H1 (cell line): ENCODE data around the gene RNASE3. TPM values are rescaled to one million over a fixed set of nuclear protein-coding genes. Genes with fewer than 3 reads are reported as not detected.

Experiments
- CTCF ChIA-PET: fragments of 300-600 bp; sonication (Branson Sonifier 250); formaldehyde crosslinking; loops from one replicate; lab custom pipeline; 2021; ENCODE audit not compliant: partially characterized antibody; lab: Charles Lee
- POLR2A ChIA-PET: fragments of 300-600 bp; sonication (Branson Sonifier 250); formaldehyde crosslinking; loops from one replicate; lab custom pipeline; 2021; ENCODE audit warnings: inconsistent platforms; ENCODE audit not compliant: partially characterized antibody; lab: Charles Lee
- DNase-seq, 2 experiments: peaks; one replicate each; pipeline versions ENCODE4 v3.0.0 to v3.0.0-alpha.2; 2010 to 2022; ENCODE audit warnings: low spot score in 2 of 2, low read depth in 1 of 2, mixed read lengths in 1 of 2
- FAIRE-seq: peaks from 2 replicates; lab custom pipeline; 2011; peaks lifted over from hg19 to GRCh38; lab: Jason Lieb, UNC
- H2AFZ ChIP-seq: 2 replicates; pipeline ENCODE4 v1.8.1; 2012; ENCODE audit warnings: low read length, inconsistent platforms
- H2AK5ac ChIP-seq: 2 replicates; pipeline ENCODE4 v1.6.1; 2013; ENCODE audit warnings: low read depth, low read length
- H2BK120ac ChIP-seq: replicated peaks from 2 replicates; pipeline ENCODE3; 2013; ENCODE audit warnings: low read depth, low read length, inconsistent platforms
- H2BK12ac ChIP-seq: 2 replicates; pipeline ENCODE4 v1.6.1; 2013; ENCODE audit warnings: low read depth, low read length
- H2BK15ac ChIP-seq: 2 replicates; pipeline ENCODE4 v1.6.1; 2013; ENCODE audit warnings: low read length
- H2BK20ac ChIP-seq: 2 replicates; pipeline ENCODE4 v1.6.1; 2013; ENCODE audit warnings: low read length
- H2BK5ac ChIP-seq: 2 replicates; pipeline ENCODE4 v1.6.1; 2013; ENCODE audit warnings: low read depth, low read length
- H3K14ac ChIP-seq: 2 replicates; pipeline ENCODE4 v1.6.1; 2013; ENCODE audit warnings: inconsistent platforms; ENCODE audit not compliant: insufficient read length
- H3K18ac ChIP-seq: 2 replicates; pipeline ENCODE4 v1.6.1; 2013; ENCODE audit warnings: low read length; ENCODE audit errors: extremely low read depth
- H3K23ac ChIP-seq: 2 replicates; pipeline ENCODE4 v1.6.1; 2013; ENCODE audit warnings: inconsistent platforms; ENCODE audit not compliant: insufficient read length
- H3K23me2 ChIP-seq: 2 replicates; pipeline ENCODE4 v1.6.1; 2013; ENCODE audit warnings: low read depth, low read length
- H3K27ac ChIP-seq: 2 replicates; pipeline ENCODE4 v1.6.1; 2011; ENCODE audit warnings: low read depth, low read length, inconsistent platforms
- H3K27me3 ChIP-seq, 4 experiments: replicated peaks in 1 of 4; 1 replicate in 1 of 4; 2 replicates in 3 of 4; pipeline versions ENCODE4 v1.6.1 to v1.8.1; 2011 to 2013; ENCODE audit warnings: low read length in 3 of 4, mild to moderate bottlenecking in 3 of 4, inconsistent platforms in 2 of 4, mixed read lengths in 2 of 4, moderate library complexity in 1 of 4; ENCODE audit not compliant: control insufficient read depth in 3 of 4, insufficient read depth in 3 of 4; ENCODE audit errors: extremely low read depth in 1 of 4
- H3K36me3 ChIP-seq, 4 experiments: 2 replicates each; pipeline versions ENCODE4 v1.6.1 to v1.8.1; 2011 to 2013; ENCODE audit warnings: mild to moderate bottlenecking in 4 of 4, low read length in 3 of 4, moderate library complexity in 2 of 4, control low read depth in 1 of 4, inconsistent platforms in 1 of 4; ENCODE audit not compliant: insufficient read depth in 4 of 4, control insufficient read depth in 2 of 4
- H3K4ac ChIP-seq: replicated peaks from 2 replicates; pipeline ENCODE3; 2013; ENCODE audit warnings: low read length, low read depth, mixed read lengths, inconsistent platforms; ENCODE audit not compliant: insufficient read length
- H3K4me1 ChIP-seq, 4 experiments: replicated peaks in 1 of 4; 1 replicate in 1 of 4; 2 replicates in 3 of 4; pipeline versions ENCODE4 v1.6.1 to v1.8.1; 2011 to 2013; ENCODE audit warnings: low read length in 3 of 4, inconsistent platforms in 2 of 4, mixed read lengths in 1 of 4; ENCODE audit not compliant: insufficient read depth in 4 of 4, control insufficient read depth in 3 of 4
- H3K4me2 ChIP-seq, 2 experiments: 2 replicates each; pipeline versions ENCODE4 v1.6.1 to v1.8.1; 2011 to 2013; ENCODE audit warnings: low read depth in 2 of 2, low read length in 2 of 2, control low read depth in 1 of 2, inconsistent platforms in 1 of 2, mild to moderate bottlenecking in 1 of 2; ENCODE audit not compliant: insufficient read depth in 1 of 2
- H3K4me3 ChIP-seq, 4 experiments: fragments of 200-600, 300-600 bp in 1 of 4; sonication (generic), shearing (Covaris generic), sonication (Bioruptor Twin) in 1 of 4; 2 replicates each; pipeline versions ENCODE4 v1.5.1 to v1.8.1; 2011 to 2016; ENCODE audit warnings: low read length in 4 of 4, low read depth in 3 of 4, control low read depth in 2 of 4, inconsistent platforms in 2 of 4, mild to moderate bottlenecking in 2 of 4, mixed read lengths in 1 of 4, moderate library complexity in 1 of 4; ENCODE audit not compliant: insufficient read depth in 2 of 4; ENCODE audit errors: extremely low read depth in 1 of 4
- H3K56ac ChIP-seq: replicated peaks from 2 replicates; pipeline ENCODE3; 2013; ENCODE audit warnings: low read depth, mild to moderate bottlenecking, mixed read lengths, low read length, inconsistent platforms; ENCODE audit not compliant: insufficient read length
- H3K79me1 ChIP-seq: 2 replicates; pipeline ENCODE4 v1.6.1; 2013; ENCODE audit warnings: low read depth, low read length, control low read depth
- H3K79me2 ChIP-seq, 2 experiments: 2 replicates each; pipeline versions ENCODE4 v1.6.1 to v1.8.1; 2012 to 2013; ENCODE audit warnings: low read length in 2 of 2, mild to moderate bottlenecking in 2 of 2, inconsistent platforms in 1 of 2; ENCODE audit not compliant: insufficient read depth in 2 of 2, control insufficient read depth in 1 of 2
- H3K9ac ChIP-seq, 4 experiments: replicated peaks in 1 of 4; 1 replicate in 1 of 4; 2 replicates in 3 of 4; pipeline versions ENCODE4 v1.6.1 to v1.8.1; 2011 to 2013; ENCODE audit warnings: low read depth in 3 of 4, low read length in 3 of 4, control low read depth in 2 of 4, mild to moderate bottlenecking in 2 of 4, moderate library complexity in 2 of 4, inconsistent platforms in 1 of 4; ENCODE audit errors: extremely low read depth in 1 of 4
- H3K9me3 ChIP-seq, 2 experiments: 2 replicates each; pipeline versions ENCODE4 v1.6.1 to v1.8.1; 2012 to 2013; ENCODE audit warnings: mild to moderate bottlenecking in 2 of 2, moderate library complexity in 2 of 2, control low read depth in 1 of 2, inconsistent platforms in 1 of 2, low read depth in 1 of 2, low read length in 1 of 2, mixed read lengths in 1 of 2; ENCODE audit not compliant: insufficient read depth in 2 of 2
- H4K20me1 ChIP-seq, 2 experiments: replicated peaks in 1 of 2; 2 replicates each; pipeline versions ENCODE3 to v1.8.1; 2011 to 2013; ENCODE audit warnings: inconsistent platforms in 2 of 2, low read length in 2 of 2, mild to moderate bottlenecking in 1 of 2; ENCODE audit not compliant: insufficient read depth in 2 of 2, control insufficient read depth in 1 of 2
- H4K5ac ChIP-seq: 2 replicates; pipeline ENCODE4 v1.6.1; 2013; ENCODE audit warnings: low read length, low read depth, mixed read lengths, inconsistent platforms; ENCODE audit not compliant: insufficient read length
- H4K8ac ChIP-seq: 2 replicates; pipeline ENCODE4 v1.8.0; 2013; ENCODE audit warnings: mild to moderate bottlenecking, moderate library complexity, low read length, inconsistent platforms; ENCODE audit not compliant: insufficient read depth; ENCODE audit errors: extremely low read depth
- H4K91ac ChIP-seq: replicated peaks from 2 replicates; pipeline ENCODE3; 2013; ENCODE audit warnings: low read length, mixed read lengths, inconsistent platforms; ENCODE audit not compliant: insufficient read length
- ASH2L ChIP-seq: fragments of 200-600, 300-600 bp; sonication (generic); IDR thresholded peaks from one replicate; pipeline ENCODE4 v1.7.1; 2017; ENCODE audit warnings: low read length
- CHD1 ChIP-seq: IDR thresholded peaks from 2 replicates; pipeline ENCODE4 v1.6.1; 2012; ENCODE audit warnings: low read depth, low read length, improper control_type of control experiment
- CREB1 ChIP-seq: IDR thresholded peaks from 2 replicates; pipeline ENCODE4 v1.6.1; 2012; ENCODE audit warnings: inconsistent platforms
- EGR1 ChIP-seq: IDR thresholded peaks from 2 replicates; pipeline ENCODE4 v1.6.1; 2011; ENCODE audit warnings: low read depth, low read length, borderline replicate concordance
- HDAC2 ChIP-seq, 2 experiments: fragments of 300-600 bp in 1 of 2; sonication (generic) in 1 of 2; IDR thresholded peaks; 2 replicates each; pipeline ENCODE4 v1.6.1; 2011 to 2012; ENCODE audit warnings: low read depth in 2 of 2, low read length in 2 of 2, mild to moderate bottlenecking in 2 of 2, moderate library complexity in 2 of 2, borderline replicate concordance in 1 of 2, inconsistent platforms in 1 of 2
- JUND ChIP-seq: IDR thresholded peaks from 2 replicates; pipeline ENCODE4 v1.6.1; 2011; ENCODE audit warnings: mild to moderate bottlenecking, improper control_type of control experiment, low read length
- KDM1A ChIP-seq: fragments of 200-600, 300-600 bp; sonication (generic); IDR thresholded peaks from 2 replicates; pipeline ENCODE4 v1.7.1; 2016; ENCODE audit warnings: mild to moderate bottlenecking, low read length, borderline replicate concordance
- KDM5A ChIP-seq: fragments of 200-600 bp; IDR thresholded peaks from 2 replicates; pipeline ENCODE4 v1.7.1; 2012; ENCODE audit warnings: mild to moderate bottlenecking, low read length, inconsistent platforms, mixed read lengths
- MAFK ChIP-seq: IDR thresholded peaks from 2 replicates; pipeline ENCODE4 v1.6.1; 2012; ENCODE audit warnings: low read depth, mild to moderate bottlenecking, improper control_type of control experiment, low read length
- POLR2A ChIP-seq, 2 experiments: IDR thresholded peaks; 1 replicate in 1 of 2; 2 replicates in 1 of 2; pipeline ENCODE4 v1.6.1; 2011; ENCODE audit warnings: low read depth in 2 of 2, low read length in 2 of 2, mild to moderate bottlenecking in 2 of 2; ENCODE audit errors: control extremely low read depth in 1 of 2
- POLR2AphosphoS5 ChIP-seq: IDR thresholded peaks from 2 replicates; pipeline ENCODE4 v1.6.1; 2011; ENCODE audit warnings: low read depth, low read length
- RBBP5 ChIP-seq: IDR thresholded peaks from 2 replicates; pipeline ENCODE4 v1.7.1; 2012; ENCODE audit warnings: low read depth, mild to moderate bottlenecking, inconsistent platforms, low read length, moderate library complexity, borderline replicate concordance
- SIN3A ChIP-seq, 2 experiments: IDR thresholded peaks in 1 of 2; conservative IDR thresholded peaks in 1 of 2; 2 replicates each; pipeline ENCODE4 v1.6.1; 2011 to 2012; ENCODE audit warnings: low read length in 2 of 2, improper control_type of control experiment in 1 of 2, low read depth in 1 of 2, mild to moderate bottlenecking in 1 of 2
- SUZ12 ChIP-seq: fragments of 200-600 bp; sonication (generic); IDR thresholded peaks from 2 replicates; pipeline ENCODE4 v1.6.1; 2012; ENCODE audit warnings: mild to moderate bottlenecking, inconsistent platforms, low read length, moderate library complexity, mixed read lengths
- YY1 ChIP-seq: IDR thresholded peaks from 2 replicates; pipeline ENCODE4 v1.6.1; 2011; ENCODE audit warnings: low read depth, mild to moderate bottlenecking, low read length
- ZNF274 ChIP-seq: IDR thresholded peaks from 2 replicates; pipeline ENCODE4 v1.7.0; 2012; ENCODE audit warnings: low read length, borderline replicate concordance; ENCODE audit errors: extremely low read depth
- polyA plus RNA-seq, 7 experiments: library from polyadenylated mRNA; depleted of rRNA in 3 of 7; stranded (reverse) in 5 of 7; unstranded in 2 of 7; fragments of >200 nt in 5 of 7; fragments of 200-250 nt in 2 of 7; gene quantifications; 1 replicate in 5 of 7; 2 replicates in 1 of 7; 4 replicates in 1 of 7; pipeline versions ENCODE4 v1.2.1 to v1.2.3, GENCODE V29; 2011 to 2013; ENCODE audit warnings: missing spikeins in 2 of 7, mixed read lengths in 2 of 7
- total RNA-seq: library from RNA; stranded (reverse); fragmentation: NEBNext Ultra II Directional; extraction: Animal tissue kit (Norgen Biotek cat#: 25700); gene quantifications from 2 replicates; pipeline ENCODE4 v1.2.1, GENCODE V29; 2021

Gene RNASE3
- total and polyA plus RNA-seq, 2 of the 8 experiments (the other 6 are each of a cell fraction or from before 2014, with no cell fraction given), result not detected

GRCh38 chr14:20857207-20857606, 34.0 kb upstream of the RNASE3 start:
- no peak overlapping the region for H2BK20ac ChIP-seq
- H4K91ac ChIP-seq, result no peak overlapping the region
- no peak overlapping the region for H3K56ac ChIP-seq
- CTCF ChIA-PET, result interaction anchor here (0.6 to 5.4 kb wide), 46 partner anchors 10 to 327 kb away, joined by 3 to 74 read pairs (median 7); partner anchors contain the start of genes RNASE2 and RNASE4
- no peaks in the 10 kb centered on the region; the same call in 1 of the 2 replicates for H3K23me2 ChIP-seq
- peaks cover 0 to 3% of the 10 kb centered on the region in 2 experiments; a peak in 1 of 4 replicates for H3K9me3 ChIP-seq
- peak overlapping the region; percentile 68; the same call in 1 of the 2 replicates for H2AFZ ChIP-seq
- no peaks in the 10 kb centered on the region for H3K79me1 ChIP-seq
- H3K27me3 ChIP-seq, result no peaks in the 10 kb centered on the region; a peak in 1 of 7 replicates
- H3K36me3 ChIP-seq, result no peaks in the 10 kb centered on the region
- no peaks in the 10 kb centered on the region for H4K20me1 ChIP-seq
- H3K14ac ChIP-seq, result no peak overlapping the region
- no peak overlapping the region for H2BK5ac ChIP-seq
- H3K79me2 ChIP-seq, result no peaks in the 10 kb centered on the region
- H2AK5ac ChIP-seq, result no peak overlapping the region
- peaks cover 0 to 4% (median 2%) of the 10 kb centered on the region in 4 experiments; a peak in 2 of 7 replicates for H3K4me1 ChIP-seq
- no peak overlapping the region for H3K23ac ChIP-seq
- no peak overlapping the region for H3K9ac ChIP-seq
- no peak overlapping the region for H3K27ac ChIP-seq
- H4K5ac ChIP-seq, result no peak overlapping the region
- H3K4me3 ChIP-seq, result no peak overlapping the region; a peak in 1 of 8 replicates
- H4K8ac ChIP-seq, result no peak overlapping the region
- POLR2A ChIA-PET, result interaction anchor here (0.7 kb wide), 1 partner anchor 141 kb away, joined by 3 read pairs; no protein-coding TSS in a partner anchor
- FAIRE-seq (no peak), DNase-seq (no peak)
- no peak overlapping the region for H3K18ac ChIP-seq
- H2BK12ac ChIP-seq, result no peak overlapping the region
- no peak overlapping the region for H2BK15ac ChIP-seq
- peak overlapping the region in 1 of 2 experiments; percentile 48; a peak in 2 of 4 replicates for H3K4me2 ChIP-seq
- H2BK120ac ChIP-seq, result no peak overlapping the region
- H3K4ac ChIP-seq, result no peak overlapping the region
- TF ChIP-seq JUND, result no peak
- no peak for TF ChIP-seq KDM5A
- no peak for TF ChIP-seq EGR1
- TF ChIP-seq SIN3A (conservative IDR thresholded peaks at IDR 0.05 in 1 of 2, IDR thresholded peaks at IDR 0.05 in 1 of 2; ENCODE audit: low read depth in 1 of 2, low read length in 2 of 2), result no peak
- no peak for TF ChIP-seq YY1
- no peak for TF ChIP-seq ZNF274
- no peak for TF ChIP-seq SUZ12
- no peak for TF ChIP-seq CHD1
- no peak for TF ChIP-seq HDAC2 (IDR thresholded peaks at IDR 0.05; ENCODE audit: borderline replicate concordance in 1 of 2, low read depth in 2 of 2, low read length in 2 of 2)
- TF ChIP-seq POLR2A (IDR thresholded peaks at IDR 0.05; ENCODE audit: control extremely low read depth in 1 of 2, low read depth in 2 of 2, low read length in 2 of 2), result no peak
- no peak for TF ChIP-seq RBBP5
- TF ChIP-seq KDM1A, result no peak
- no peak for TF ChIP-seq ASH2L
- TF ChIP-seq MAFK, result no peak
- no peak for TF ChIP-seq CREB1
- TF ChIP-seq POLR2AphosphoS5, result no peak
